Smooth muscle cell (in vitro differentiated cells): ENCODE data around the gene CTNNA2. TPM values are rescaled to one million over a fixed set of nuclear protein-coding genes. Genes with fewer than 3 reads are reported as not detected.
A peak's percentile ranks its signal among the peaks of the same experiment; 100 is the strongest.

Experiments
- DNase-seq: peaks from one replicate; lab custom pipeline; 2025; ENCODE audit not compliant: unreplicated experiment; lab: John Stamatoyannopoulos, UW
- H2AFZ ChIP-seq: fragments of 200-600 bp; sonication (generic); 2 replicates; pipeline ENCODE4 v1.6.0; 2016; ENCODE audit warnings: antibody characterized with exemption, low read depth, mild to moderate bottlenecking
- H3F3A ChIP-seq: fragments of 200-600 bp; sonication (generic); 2 replicates; pipeline ENCODE4 v1.6.0; 2017; ENCODE audit warnings: antibody characterized with exemption, low read depth
- H3K27ac ChIP-seq: fragments of 200-600 bp; sonication (generic); 2 replicates; pipeline ENCODE4 v1.5.1; 2016; ENCODE audit warnings: low read depth, mild to moderate bottlenecking
- H3K27me3 ChIP-seq: fragments of 200-600 bp; sonication (generic); 2 replicates; pipeline ENCODE4 v1.6.1; 2016; ENCODE audit warnings: low read depth, mild to moderate bottlenecking
- H3K36me3 ChIP-seq: fragments of 200-600 bp; sonication (generic); 2 replicates; pipeline ENCODE4 v1.5.1; 2016; ENCODE audit warnings: low read depth
- H3K4me1 ChIP-seq: fragments of 200-600 bp; sonication (generic); 2 replicates; pipeline ENCODE4 v1.5.1; 2016; ENCODE audit warnings: low read depth
- H3K4me2 ChIP-seq: fragments of 200-600 bp; sonication (generic); 2 replicates; pipeline ENCODE4 v1.6.0; 2016; ENCODE audit warnings: mild to moderate bottlenecking
- H3K4me3 ChIP-seq: fragments of 200-600 bp; sonication (generic); 2 replicates; pipeline ENCODE4 v1.5.1; 2016; ENCODE audit warnings: mild to moderate bottlenecking
- H3K79me2 ChIP-seq: fragments of 200-600 bp; sonication (generic); 2 replicates; pipeline ENCODE4 v1.6.0; 2016; ENCODE audit warnings: low read depth, mild to moderate bottlenecking
- H3K9ac ChIP-seq: fragments of 200-600 bp; sonication (generic); 2 replicates; pipeline ENCODE4 v1.6.0; 2016; ENCODE audit warnings: low read depth
- H3K9me3 ChIP-seq: fragments of 200-600 bp; sonication (generic); replicated peaks from 2 replicates; pipeline ENCODE4 v1.5.1; 2016; ENCODE audit warnings: low read depth
- H4K20me1 ChIP-seq: fragments of 200-600 bp; sonication (generic); 2 replicates; pipeline ENCODE4 v1.6.0; 2016; ENCODE audit warnings: low read depth
- CTCF ChIP-seq: fragments of 200-600 bp; sonication (generic); IDR thresholded peaks from 2 replicates; pipeline ENCODE4 v1.5.1; 2017; ENCODE audit warnings: borderline replicate concordance, mild to moderate bottlenecking, antibody characterized with exemption; ENCODE audit not compliant: insufficient read depth, poor library complexity, severe bottlenecking
- WGBS: methylation state at CpG from one replicate; pipeline ENCODE4 v1.1.7; 2016; ENCODE audit warnings: low lambda C conversion rate; 5-methylcytosine and 5-hydroxymethylcytosine counted together
- polyA plus RNA-seq: library from polyadenylated mRNA; unstranded; fragments of >200 nt; fragmentation: Nextera tagmentation; extraction: Ambion mirVana; gene quantifications from 2 replicates; pipeline ENCODE4 v1.2.1, GENCODE V29; 2016
- total RNA-seq: library from RNA; depleted of rRNA; stranded (reverse); fragments of >200 nt; gene quantifications from 2 replicates; pipeline ENCODE4 v1.2.3, GENCODE V29; 2014

Gene CTNNA2
- total and polyA plus RNA-seq, 2 experiments from 2014 or later: not detected

- no peak overlapping the region for H3K9ac ChIP-seq
- peaks cover 23% of the 10 kb centered on the region for H3K27me3 ChIP-seq
- no peak overlapping the region for H2AFZ ChIP-seq
- no peak for TF ChIP-seq CTCF
- H3K4me1 ChIP-seq: peaks cover 15% of the 10 kb centered on the region
- H4K20me1 ChIP-seq: no peaks in the 10 kb centered on the region
- no peak for DNase-seq
- no peak overlapping the region for H3K27ac ChIP-seq
- WGBS: 85% methylated on average over 3 of the region's 3 CpGs
- H3K36me3 ChIP-seq: no peaks in the 10 kb centered on the region
- H3F3A ChIP-seq: no peaks in the 10 kb centered on the region
- H3K4me3 ChIP-seq: no peak overlapping the region
- no peaks in the 10 kb centered on the region for H3K9me3 ChIP-seq
- no peaks in the 10 kb centered on the region for H3K79me2 ChIP-seq
- H3K4me2 ChIP-seq: no peak overlapping the region
Observed at GRCh38 chr2:80370375-80371009, 857.6 kb downstream of the CTNNA2 start.

GRCh38 chr2:80374105-80374504 lies 861.3 kb downstream of the CTNNA2 start:
- Histone ChIP-seq H2AFZ (no peak overlapping the region), H3K4me3 (no peak overlapping the region), H3K36me3 (no peaks in the 10 kb centered on the region), H3F3A (no peaks in the 10 kb centered on the region), H4K20me1 (no peaks in the 10 kb centered on the region), H3K9me3 (no peaks in the 10 kb centered on the region), H3K27me3 (peaks cover 13% of the 10 kb centered on the region), H3K4me2 (no peak overlapping the region), H3K9ac (no peak overlapping the region), H3K79me2 (no peaks in the 10 kb centered on the region), H3K27ac (no peak overlapping the region), H3K4me1 (no peaks in the 10 kb centered on the region)
- no peak for DNase-seq
- 92% methylated on average over 3 of the region's 3 CpGs for WGBS
- TF ChIP-seq CTCF: no peak

- Histone ChIP-seq H4K20me1 (no peaks in the 10 kb centered on the region), H3K36me3 (no peaks in the 10 kb centered on the region), H3K9ac (no peak overlapping the region), H2AFZ (no peak overlapping the region), H3K27me3 (no peaks in the 10 kb centered on the region), H3K79me2 (no peaks in the 10 kb centered on the region), H3K9me3 (no peaks in the 10 kb centered on the region), H3K27ac (no peak overlapping the region), H3K4me3 (no peak overlapping the region), H3K4me1 (no peaks in the 10 kb centered on the region), H3F3A (no peaks in the 10 kb centered on the region), H3K4me2 (no peak overlapping the region)
- TF ChIP-seq CTCF: no peak
- no peak for DNase-seq
Observed at GRCh38 chr2:80377071-80377470, 864.2 kb downstream of the CTNNA2 start.

- DNase-seq: no peak
- Histone ChIP-seq H3K27me3 (peaks cover 10% of the 10 kb centered on the region), H3K4me2 (no peak overlapping the region), H2AFZ (peak overlapping the region; percentile 45), H3F3A (no peaks in the 10 kb centered on the region), H3K4me1 (no peaks in the 10 kb centered on the region), H3K4me3 (no peak overlapping the region), H4K20me1 (no peaks in the 10 kb centered on the region), H3K9ac (no peak overlapping the region), H3K79me2 (no peaks in the 10 kb centered on the region), H3K36me3 (no peaks in the 10 kb centered on the region), H3K27ac (no peak overlapping the region), H3K9me3 (no peaks in the 10 kb centered on the region)
- no peak for TF ChIP-seq CTCF
- 28% methylated on average over 3 of the region's 3 CpGs for WGBS
Observed at GRCh38 chr2:80380736-80381135, 867.9 kb downstream of the CTNNA2 start.
